NCI-H774 (cell line): ENCODE results near the gene ATP13A3.

ENCODE experiments used
- DNase-seq: peaks from one replicate; lab custom pipeline; 2025; lab: John Stamatoyannopoulos, UW

Gene ATP13A3

DNA sequence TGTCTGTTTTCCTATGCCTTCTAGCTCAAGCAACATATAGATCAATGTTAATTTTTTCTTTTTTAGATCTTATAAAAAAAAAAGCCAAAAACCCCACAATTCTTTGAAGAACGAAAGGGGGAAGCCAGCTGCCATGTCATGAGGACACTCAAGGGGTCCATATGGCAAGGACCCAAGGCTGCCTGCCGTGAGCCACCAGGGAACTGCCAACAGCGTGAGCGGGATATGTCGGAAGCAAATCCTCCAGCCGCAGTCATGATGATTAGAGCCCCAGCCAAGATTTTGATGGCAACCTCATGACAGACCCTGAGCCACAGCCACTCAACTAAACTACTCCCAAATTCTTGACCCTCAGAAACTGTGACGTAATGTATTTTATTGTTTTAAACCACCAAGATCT is 94.2 kb downstream of the ATP13A3 start:
- DNase-seq, result no peak

DNA sequence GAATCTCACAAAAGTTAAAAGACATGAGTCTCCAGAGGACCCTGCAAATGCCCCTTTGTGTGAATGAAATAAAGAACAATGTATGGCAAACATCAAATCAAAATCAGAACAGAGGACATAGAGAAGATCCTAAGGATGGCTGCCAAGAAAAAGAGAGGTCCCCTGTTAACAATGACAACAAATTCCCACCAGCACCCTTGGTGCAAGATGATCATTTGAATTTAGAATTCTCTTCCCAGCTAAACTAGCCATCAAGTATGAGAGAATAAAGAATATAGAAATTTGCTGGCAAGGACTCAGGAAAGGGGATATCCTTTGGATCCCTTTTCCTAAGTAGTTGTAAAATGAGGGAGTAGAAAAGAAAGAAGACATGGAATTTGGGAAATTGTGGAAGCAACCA is 96.0 kb downstream of the ATP13A3 start:
- no peak for DNase-seq

DNA sequence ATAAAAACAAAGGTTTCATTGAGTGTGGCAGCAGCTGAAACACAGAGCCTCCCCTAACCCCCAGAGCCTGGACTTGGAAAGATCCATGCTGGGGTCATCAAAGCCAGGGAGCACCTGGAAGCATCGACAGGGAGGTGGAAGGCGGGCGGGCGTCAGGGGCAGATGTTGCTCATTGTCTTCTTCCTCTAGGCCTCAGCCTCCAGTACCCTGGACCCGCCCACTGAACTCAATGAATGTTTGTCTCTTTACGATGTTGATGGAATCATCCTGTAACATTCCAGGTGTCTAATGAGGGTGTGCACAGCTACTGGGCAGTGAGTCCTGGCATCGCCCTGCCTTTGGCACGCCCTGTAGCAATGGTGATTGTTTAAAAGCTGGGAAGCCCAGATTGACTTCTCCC is 97.5 kb downstream of the ATP13A3 start:
- DNase-seq, result no peak

DNA sequence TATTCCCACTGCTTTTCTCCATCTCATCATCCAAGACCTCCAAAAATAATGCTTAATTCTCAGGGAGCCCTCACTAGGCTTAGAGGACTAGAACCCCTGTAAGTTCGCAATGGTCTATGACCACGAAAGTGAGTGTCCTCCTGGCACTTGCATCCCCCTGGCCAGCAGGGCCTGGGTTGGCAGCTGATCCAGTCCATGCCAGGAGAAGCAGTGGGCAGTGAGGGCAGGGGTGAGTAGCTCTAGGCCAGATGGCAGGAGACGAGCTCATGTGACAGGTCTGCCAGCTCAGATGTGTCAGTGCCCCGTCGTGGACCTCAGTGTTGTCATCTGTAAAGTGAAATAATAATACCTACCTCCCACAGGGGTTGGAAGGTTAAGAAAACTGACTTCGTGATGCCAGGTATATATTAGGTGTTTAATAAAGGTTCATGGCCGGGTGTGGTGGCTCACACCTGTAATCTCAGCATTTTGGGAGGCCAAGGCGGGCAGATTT is 98.8 kb downstream of the ATP13A3 start:
- DNase-seq, result no peak

DNA sequence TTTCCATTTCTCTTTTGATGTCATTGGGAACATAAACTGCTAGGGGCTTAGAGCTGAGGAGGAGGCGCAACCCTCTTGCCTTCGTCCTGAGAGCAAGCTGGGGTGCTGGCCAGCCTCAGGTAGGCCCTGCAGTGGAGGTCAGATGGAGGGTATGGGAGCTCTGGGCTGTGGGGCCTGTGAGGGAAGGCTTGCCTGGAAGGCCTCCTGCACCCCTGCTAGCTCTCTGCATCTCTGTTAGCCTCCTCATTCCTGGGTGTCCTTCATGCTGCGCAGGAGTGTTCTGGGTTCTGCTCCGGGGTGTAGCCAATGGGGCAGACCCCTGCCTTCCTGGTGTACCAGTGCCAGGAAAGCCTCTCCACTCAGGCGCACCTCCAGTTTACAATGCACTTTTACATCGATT is 99.5 kb downstream of the ATP13A3 start:
- no peak for DNase-seq

DNA sequence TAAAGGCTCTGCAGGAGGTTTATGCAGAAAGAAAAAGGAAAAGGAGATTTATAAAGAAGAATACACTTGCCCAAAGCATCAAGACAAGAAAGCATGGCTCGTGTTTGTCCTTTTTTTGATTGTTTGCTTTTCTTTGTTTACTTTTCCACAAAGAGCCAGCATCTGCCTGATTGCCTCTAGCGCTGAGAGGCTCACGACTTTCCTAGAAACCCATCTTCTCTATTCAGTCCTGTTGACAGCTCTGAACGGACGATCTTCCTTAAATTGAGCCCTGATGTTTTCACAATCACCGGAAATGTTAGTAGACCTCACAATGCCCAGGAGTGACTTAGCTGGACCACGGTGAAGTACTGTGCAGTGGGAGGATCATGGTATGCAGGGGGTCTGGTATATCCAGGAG is 100.2 kb downstream of the ATP13A3 start:
- DNase-seq, result peak; percentile 71

DNA sequence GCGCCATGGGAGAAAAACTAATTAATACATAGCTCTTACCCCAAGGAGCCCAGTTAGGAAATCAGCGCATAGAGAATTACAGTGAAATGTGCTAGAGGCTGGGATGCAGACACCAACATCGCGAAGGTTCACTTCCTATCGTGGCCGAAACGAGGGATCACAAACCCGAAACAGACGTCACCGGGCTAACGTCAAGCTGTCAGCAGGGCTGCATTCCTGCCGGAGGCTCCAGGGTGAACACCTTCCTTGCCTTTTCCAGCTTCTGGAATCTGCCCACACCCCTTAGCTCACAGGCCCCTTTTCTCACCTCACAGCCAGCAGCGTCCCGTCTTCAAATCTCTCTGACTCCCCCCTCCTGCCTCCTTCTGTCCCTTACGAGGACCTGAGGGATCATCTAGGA is 100.7 kb downstream of the ATP13A3 start:
- no peak for DNase-seq

DNA sequence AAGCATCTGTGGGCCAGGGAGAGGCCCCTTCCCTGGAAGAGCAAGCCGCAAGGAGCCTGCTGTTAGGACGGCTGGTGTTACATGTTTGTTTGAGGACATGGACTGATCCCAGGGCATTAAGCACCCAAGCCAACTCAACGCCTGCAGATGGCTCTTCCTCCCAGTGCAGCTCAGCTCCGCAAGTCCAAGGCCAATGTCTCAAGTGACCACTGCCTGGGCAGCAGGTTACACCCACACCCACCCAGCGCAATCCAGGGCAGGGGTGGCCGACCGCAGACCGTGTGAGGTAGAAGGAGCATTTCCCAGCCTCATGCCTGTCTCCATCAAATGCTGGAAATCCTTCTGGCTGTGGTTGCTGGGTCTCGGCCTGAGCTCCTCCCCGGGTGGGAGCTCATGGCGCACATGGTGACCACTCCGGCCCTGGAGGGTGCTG is 102.2 kb downstream of the ATP13A3 start:
- DNase-seq, result no peak

DNA sequence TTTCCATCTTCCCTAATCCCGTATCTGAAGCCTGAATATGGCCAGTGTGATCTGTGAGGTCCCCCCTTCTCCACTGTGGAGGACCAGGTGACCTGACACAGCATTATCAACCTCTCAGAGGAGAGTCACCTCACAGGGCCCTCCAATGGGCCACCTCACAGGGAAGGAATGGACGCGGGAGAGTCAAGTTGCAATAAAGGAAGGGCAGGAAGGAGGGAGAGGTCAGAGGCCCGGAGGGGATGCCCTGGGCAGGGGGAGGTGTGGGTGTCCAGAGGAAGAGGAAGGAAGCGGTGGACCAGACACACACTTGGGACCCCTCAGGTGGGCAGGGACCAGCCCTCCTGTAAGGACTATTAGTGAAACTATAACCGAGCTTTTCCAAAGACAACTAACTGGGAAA is 102.6 kb downstream of the ATP13A3 start:
- no peak for DNase-seq

DNA sequence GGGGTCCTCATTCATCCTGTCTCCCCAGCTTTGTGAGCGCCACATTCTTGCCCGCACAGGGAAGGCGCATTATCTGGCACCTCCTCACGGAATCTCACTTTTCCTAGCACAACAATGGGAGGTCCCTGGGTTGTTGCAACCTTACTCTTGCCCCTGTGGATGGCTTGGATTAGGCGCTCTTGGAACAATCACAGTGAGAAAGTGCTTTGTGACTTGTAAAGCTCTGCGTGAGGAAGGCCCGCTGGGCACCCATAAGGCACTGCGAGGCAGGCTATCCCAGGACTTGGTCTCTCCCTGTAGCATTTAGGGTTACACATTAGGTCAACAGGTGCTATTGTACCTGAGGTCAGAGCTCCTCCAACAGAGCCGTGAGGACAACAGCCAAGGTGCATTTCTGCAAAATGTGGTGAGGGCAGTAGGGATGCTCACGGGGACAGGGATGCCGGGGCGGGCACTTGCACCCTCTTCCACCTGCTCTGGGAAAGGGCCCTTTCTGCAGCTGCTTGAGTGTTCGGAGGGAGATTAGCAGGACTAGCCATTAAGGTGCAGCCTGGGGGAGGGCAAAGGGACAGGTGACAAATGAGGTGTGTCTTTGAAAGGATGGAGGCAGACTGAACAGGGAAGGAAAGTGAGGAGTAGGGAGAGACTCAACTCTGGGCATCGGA is 103.4 kb downstream of the ATP13A3 start:
- no peak for DNase-seq

DNA sequence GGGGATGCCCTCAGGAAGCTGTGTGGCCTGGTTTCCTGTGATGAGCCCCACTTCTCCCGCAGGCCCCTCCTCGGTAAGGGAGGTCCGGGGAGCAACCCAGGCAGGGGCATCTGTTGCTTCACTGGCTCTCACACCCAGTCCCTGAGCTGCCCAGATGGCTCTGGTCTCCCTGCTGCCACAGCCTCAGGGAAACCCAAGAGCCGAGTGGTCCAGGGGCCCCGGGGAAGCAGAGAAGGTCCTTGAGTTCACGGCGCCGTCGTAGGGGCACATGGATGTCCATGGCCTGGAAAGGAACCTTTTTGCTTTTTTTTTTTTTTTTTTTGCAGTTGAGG is 103.9 kb downstream of the ATP13A3 start:
- no peak for DNase-seq

DNA sequence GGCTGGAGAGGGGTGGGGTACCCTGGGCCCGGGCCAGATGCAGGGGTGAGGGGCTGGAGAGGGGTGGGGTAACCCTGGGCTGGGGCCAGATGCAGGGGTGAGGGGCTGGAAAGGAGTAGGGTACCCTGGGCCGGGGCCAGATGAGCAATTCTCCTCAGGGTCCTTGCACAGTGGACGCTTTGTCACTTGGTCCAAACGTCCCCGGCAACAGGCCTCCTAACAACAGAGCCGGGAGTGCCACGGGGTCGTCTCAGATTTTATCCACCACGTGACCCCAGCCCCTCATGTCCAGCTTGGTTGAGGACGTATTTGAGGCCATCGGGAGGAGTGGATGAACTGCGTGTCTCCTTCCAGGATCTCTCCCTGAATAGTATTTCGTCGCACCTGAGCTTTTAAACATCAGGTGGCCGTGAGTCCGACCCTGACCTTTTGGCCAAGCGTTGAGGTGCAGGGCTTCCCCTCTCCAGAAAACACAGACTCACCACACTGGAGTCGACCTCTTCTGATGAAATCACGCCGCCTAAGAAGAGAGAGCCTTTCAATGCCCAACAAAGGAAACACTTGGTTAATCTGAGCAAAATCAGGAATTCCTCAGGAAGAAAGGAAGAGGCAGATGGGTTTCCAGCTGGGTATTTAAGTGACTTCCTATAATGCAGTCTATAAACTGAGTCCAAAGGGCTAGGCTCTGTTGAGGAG is 104.5 kb downstream of the ATP13A3 start:
- no peak for DNase-seq

DNA sequence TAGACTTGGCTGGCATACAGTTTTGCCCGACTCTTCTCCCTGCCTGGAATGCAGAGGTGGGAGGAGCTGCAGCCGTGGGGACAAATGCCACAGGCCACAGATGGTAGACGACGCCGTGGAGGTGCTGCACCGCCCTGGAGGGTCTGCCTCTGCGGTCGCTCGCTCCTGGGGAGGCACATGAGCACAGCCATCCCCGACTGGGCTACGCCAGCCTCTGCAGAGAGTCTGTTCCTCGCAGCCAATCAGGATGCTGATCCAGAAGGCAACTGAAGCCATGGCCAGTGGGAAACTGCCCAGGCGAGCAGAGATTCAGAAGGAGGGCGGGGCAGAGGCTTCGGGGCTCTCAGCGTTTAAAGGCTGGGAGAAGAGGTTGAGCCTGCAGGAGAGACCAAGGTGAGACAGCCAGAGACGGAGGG is 105.3 kb downstream of the ATP13A3 start:
- peak; percentile 80 for DNase-seq

DNA sequence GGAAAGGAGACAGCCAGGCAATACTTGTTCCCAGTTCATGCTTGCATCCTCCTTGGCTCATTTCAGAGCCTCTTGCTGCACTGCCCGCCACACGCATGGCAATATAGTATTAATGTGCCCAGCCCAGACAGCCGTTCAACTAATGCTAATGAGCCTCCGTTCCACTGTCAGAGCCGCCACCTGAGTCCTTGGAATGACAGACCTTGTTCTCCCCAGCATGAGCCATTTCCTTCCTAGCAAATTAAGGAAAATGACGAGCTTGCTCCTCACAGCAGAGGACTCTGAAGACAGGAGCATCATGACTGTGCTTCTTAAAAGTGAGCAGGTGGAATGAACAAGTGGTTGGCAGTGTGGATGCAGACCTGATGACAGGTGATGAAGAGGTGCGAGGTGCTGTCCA is 106.5 kb downstream of the ATP13A3 start:
- no peak for DNase-seq

DNA sequence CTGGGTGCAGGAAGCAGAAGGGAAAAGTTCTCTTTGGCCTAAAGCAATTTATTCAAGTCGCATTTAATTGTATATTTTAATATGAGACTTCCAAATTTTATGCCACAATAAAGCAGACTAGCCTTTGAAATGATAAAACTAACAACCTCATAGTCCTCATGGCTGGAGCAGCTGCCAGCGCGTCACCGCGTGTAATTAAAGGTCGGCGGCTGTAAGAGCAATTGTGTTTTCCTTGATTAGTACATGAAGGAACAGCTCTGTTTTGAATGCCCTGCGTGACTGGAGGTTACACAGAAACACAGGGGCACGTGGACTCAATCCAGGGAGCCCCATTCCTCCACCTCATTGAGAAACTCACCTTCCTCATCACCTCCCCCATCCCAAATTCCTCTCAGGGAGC is 107.2 kb downstream of the ATP13A3 start:
- DNase-seq, result peak; percentile 70

DNA sequence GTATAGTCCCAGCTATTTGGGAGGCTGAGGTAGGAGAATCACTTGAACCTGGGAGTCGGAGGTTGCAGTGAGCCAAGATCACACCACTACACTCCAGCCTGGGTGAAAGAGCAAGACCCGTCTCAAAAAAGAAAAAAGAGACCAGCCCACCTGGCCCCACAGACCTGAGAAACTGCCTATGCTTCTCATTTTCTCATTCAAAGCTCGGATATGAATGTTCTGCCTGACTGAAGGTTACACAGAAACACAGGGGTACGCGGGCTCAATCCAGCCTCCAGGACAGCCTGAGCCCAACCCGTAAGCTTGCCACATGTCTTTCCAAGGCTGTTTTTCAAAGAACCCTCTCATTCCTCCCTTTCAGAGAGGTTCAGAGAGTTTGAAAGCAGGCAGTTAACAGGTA is 107.6 kb downstream of the ATP13A3 start:
- no peak for DNase-seq

DNA sequence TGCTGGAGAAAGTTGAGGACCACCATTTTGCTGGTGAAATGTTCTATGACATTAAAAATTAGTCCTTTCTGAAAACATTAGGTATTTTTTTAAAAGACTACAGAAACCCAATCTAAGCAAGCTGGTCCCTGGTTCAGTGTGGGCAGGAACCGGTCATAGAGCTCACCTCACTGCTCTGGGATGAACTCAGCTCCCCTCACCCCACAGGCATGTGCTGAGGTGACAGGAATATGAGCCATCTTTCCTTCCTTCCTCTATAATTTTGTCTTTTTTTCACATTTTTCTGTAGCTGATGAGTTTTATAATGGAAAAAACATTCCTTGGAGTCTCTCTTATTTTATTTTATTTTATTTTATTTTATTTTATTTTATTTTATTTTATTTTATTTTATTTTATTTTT is 109.1 kb downstream of the ATP13A3 start:
- no peak for DNase-seq

DNA sequence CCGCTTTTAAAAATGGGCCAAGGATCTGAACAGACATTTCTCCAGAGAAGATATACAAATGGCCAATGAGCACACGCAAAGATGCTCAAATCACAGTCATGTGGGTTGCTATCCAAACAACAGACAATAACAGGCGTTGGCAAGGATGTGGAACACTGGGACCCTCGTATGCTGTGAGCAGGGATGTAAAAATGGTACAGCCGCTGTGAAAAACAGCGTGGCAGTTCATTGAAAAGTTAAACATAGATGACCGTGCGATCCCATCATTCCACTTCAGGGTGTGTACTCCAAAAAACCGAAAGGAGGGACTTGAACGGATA is 110.6 kb downstream of the ATP13A3 start:
- no peak for DNase-seq

DNA sequence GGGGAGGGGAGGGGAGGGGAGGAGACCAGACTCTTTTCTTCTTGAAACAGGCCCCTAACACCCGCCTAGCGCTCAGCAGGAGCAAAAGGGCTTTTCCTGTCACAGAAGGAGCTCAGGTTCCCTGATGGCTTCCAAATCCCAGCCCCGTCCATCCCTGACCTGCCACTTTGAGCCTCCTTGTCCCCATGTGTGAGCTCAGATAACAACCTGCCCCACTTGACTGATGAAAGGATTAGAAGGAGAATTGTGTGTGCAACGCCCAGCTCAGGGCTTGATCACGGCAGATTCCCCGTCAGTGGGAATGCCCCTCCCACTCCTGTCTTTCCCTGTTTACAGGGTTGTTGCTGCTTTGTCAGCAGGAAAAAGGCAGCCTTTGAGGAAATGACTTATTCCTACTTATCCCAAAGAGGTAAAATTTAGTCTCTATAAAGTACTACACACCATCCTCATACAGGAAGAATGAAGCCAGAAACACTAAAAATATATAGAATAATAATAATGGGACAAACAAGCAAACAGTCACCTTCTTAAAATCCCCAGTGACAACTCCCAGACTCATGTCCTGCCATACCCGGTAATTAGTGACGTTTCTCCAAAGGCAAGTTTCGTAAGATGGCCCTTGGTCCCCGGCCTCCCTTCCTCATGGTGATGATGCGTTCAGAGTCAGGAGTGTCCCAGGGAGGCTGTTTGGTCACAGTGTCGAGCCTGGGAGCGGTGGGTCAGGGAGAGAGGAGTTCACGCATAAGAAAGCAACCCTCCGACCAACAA is 111.1 kb downstream of the ATP13A3 start:
- DNase-seq, result no peak

DNA sequence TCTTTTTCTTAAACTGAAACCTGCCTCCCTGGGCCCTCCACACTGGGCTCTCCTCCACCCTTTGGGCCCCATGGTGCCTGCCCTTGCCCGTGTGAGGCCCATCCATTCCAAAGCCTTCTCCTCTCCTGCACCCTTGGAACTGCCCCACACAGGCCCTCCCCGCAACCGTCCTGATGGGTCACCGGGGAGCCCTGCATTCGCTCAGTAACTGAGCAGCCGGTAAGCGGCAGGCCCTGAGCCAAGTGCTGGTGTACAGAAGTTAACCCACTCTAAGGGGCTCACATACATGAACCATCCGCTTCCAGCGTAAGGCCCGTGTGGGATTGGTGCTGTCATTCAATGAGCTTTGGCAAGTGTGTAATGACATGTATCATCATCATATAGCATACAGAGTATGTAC is 111.9 kb downstream of the ATP13A3 start:
- DNase-seq, result no peak

DNA sequence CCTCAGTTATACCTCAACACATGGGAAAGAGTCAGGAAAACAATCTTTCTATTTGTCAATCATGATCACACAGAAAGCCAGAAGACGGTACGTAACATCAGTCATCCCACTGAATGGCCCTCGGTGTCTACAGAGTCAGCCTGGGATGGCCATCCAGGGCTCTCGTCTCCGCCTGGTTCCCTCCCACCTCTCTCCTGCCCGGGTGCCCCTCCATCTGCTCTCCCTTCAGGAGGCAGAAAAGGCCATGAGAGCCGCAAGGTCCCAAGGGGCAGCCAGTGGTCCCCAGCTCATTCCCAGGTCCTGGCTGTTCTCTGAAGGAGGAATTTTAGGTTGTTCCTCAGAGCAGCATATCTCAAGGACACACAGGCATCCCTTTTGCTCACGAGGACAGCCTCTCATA is 112.9 kb downstream of the ATP13A3 start:
- DNase-seq, result no peak

DNA sequence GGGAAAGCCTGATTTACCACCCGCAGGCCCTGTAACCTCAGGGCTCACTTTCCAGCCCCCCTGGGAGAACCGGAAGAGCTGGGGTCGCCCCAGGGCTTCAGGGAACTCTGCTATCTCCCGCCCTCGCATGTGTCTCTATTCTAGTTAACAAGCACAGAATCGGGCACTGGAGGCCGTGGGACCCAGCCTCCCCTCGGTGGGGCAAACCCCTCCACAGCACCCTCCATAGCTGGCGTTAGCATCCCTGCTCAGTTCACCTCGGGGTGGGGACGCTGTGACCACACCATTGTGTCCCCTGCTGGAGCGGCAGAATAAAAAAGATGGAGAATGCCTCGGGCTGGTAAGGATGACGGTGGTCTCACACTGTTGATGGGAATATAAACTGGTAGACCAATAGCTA is 113.8 kb downstream of the ATP13A3 start:
- no peak for DNase-seq

DNA sequence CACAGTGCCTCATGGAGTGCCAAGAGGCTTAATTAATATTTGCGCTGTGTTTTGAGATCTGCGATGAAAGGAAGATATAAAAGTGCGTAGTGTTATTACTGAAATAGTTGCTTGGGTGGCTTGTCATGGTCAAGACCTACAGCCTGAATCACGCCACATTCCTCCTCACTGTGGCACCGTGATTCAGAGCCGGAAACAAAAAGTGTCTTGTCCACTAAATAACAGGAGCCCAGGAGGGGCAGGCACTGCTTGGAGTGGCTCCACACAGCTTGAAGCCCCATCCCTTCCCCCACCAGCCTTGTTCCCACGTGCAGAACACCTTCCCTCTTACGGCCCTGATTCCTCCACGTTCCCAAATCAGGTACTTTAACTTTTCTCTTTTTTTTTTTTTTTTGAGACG is 116.0 kb downstream of the ATP13A3 start:
- no peak for DNase-seq
